Measurements from ENCODE around the gene HMG20B.

DNA sequence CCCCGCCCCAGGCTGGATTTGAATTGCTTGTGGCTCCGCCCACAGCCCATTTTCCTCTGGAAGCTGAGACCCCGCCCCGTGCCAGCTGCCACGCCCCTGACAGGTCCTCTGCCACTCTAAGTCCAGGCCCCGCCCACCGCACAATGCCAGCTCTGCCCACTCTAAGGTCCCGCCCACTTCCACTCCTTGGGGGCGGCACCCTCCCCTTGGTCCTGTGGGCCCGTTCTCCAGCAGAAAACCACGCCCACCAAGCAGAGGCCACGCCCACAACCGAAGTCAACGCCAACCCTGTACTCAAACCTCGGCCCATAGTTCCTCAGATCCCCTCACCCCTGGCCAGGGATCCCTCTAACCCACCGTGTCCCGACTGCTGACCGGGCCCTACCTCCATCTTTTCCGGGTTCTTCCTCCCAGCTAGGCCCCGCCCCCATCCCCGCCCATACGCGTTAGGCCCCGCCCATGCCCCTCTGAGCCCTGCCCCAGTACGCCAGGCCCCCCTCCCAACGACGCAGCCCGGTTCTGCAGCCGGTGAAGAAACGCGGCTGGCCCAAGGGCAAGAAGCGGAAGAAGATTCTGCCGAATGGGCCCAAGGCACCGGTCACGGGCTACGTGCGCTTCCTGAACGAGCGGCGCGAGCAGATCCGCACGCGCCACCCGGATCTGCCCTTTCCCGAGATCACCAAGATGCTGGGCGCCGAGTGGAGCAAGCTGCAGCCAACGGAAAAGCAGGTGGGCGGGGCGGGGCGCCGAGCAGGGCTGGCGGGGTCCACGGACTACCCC lies 1.3 kb downstream of the HMG20B start:
- TF ChIP-seq, protein P1, sequence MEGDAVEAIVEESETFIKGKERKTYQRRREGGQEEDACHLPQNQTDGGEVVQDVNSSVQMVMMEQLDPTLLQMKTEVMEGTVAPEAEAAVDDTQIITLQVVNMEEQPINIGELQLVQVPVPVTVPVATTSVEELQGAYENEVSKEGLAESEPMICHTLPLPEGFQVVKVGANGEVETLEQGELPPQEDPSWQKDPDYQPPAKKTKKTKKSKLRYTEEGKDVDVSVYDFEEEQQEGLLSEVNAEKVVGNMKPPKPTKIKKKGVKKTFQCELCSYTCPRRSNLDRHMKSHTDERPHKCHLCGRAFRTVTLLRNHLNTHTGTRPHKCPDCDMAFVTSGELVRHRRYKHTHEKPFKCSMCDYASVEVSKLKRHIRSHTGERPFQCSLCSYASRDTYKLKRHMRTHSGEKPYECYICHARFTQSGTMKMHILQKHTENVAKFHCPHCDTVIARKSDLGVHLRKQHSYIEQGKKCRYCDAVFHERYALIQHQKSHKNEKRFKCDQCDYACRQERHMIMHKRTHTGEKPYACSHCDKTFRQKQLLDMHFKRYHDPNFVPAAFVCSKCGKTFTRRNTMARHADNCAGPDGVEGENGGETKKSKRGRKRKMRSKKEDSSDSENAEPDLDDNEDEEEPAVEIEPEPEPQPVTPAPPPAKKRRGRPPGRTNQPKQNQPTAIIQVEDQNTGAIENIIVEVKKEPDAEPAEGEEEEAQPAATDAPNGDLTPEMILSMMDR (IDR thresholded peaks at IDR 0.05; ENCODE audit: poor library complexity, severe bottlenecking) = no peak
- no peak for TF ChIP-seq EP300 (conservative IDR thresholded peaks at IDR 0.05; ENCODE audit: poor library complexity, severe bottlenecking)
- TF ChIP-seq SMC3 (conservative IDR thresholded peaks at IDR 0.05; ENCODE audit: poor library complexity) = no peak
- TF ChIP-seq POLR2AphosphoS5 (IDR thresholded peaks at IDR 0.05) = no peak
- TF ChIP-seq, protein P2, sequence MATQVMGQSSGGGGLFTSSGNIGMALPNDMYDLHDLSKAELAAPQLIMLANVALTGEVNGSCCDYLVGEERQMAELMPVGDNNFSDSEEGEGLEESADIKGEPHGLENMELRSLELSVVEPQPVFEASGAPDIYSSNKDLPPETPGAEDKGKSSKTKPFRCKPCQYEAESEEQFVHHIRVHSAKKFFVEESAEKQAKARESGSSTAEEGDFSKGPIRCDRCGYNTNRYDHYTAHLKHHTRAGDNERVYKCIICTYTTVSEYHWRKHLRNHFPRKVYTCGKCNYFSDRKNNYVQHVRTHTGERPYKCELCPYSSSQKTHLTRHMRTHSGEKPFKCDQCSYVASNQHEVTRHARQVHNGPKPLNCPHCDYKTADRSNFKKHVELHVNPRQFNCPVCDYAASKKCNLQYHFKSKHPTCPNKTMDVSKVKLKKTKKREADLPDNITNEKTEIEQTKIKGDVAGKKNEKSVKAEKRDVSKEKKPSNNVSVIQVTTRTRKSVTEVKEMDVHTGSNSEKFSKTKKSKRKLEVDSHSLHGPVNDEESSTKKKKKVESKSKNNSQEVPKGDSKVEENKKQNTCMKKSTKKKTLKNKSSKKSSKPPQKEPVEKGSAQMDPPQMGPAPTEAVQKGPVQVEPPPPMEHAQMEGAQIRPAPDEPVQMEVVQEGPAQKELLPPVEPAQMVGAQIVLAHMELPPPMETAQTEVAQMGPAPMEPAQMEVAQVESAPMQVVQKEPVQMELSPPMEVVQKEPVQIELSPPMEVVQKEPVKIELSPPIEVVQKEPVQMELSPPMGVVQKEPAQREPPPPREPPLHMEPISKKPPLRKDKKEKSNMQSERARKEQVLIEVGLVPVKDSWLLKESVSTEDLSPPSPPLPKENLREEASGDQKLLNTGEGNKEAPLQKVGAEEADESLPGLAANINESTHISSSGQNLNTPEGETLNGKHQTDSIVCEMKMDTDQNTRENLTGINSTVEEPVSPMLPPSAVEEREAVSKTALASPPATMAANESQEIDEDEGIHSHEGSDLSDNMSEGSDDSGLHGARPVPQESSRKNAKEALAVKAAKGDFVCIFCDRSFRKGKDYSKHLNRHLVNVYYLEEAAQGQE (IDR thresholded peaks at IDR 0.05; ENCODE audit: borderline replicate concordance) = no peak
- no peak for TF ChIP-seq EZH2 (IDR thresholded peaks at IDR 0.05; ENCODE audit: borderline replicate concordance, insufficient read depth, low read length, poor library complexity, severe bottlenecking)
- TF ChIP-seq RAD21 (conservative IDR thresholded peaks at IDR 0.05) = no peak
- TF ChIP-seq TAF1 (IDR thresholded peaks at IDR 0.05; ENCODE audit: low read depth) = no peak
